ENCODE measurements around the gene PCBP3.

Gene PCBP3

DNA sequence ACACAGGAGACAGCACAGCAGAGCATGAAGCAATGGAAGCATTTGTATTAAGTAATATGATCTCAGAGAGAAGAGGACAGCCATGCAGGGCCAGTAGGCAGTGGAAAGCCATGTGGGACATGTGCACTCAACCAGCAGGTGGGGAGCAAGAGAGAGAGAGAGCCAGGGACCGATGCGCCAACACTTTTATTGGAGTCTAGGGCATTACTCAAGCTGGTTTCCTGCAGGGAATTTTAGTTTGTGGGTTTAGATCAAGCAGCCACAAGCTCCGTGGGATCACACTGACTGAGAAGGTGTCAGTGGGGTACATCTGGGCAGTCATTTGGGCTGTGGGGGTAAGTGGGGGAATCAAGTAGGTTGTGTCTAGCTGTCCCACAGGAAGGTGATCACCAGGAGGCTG, 137.1 kb downstream of the PCBP3 start:
- no peak overlapping the region for H3K4me3 ChIP-seq
- no peak overlapping the region for H3K27ac ChIP-seq
- DNase-seq (ENCODE audit: low spot score) = no peak
- TF ChIP-seq, protein P1, sequence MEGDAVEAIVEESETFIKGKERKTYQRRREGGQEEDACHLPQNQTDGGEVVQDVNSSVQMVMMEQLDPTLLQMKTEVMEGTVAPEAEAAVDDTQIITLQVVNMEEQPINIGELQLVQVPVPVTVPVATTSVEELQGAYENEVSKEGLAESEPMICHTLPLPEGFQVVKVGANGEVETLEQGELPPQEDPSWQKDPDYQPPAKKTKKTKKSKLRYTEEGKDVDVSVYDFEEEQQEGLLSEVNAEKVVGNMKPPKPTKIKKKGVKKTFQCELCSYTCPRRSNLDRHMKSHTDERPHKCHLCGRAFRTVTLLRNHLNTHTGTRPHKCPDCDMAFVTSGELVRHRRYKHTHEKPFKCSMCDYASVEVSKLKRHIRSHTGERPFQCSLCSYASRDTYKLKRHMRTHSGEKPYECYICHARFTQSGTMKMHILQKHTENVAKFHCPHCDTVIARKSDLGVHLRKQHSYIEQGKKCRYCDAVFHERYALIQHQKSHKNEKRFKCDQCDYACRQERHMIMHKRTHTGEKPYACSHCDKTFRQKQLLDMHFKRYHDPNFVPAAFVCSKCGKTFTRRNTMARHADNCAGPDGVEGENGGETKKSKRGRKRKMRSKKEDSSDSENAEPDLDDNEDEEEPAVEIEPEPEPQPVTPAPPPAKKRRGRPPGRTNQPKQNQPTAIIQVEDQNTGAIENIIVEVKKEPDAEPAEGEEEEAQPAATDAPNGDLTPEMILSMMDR (IDR thresholded peaks at IDR 0.05) = no peak

DNA sequence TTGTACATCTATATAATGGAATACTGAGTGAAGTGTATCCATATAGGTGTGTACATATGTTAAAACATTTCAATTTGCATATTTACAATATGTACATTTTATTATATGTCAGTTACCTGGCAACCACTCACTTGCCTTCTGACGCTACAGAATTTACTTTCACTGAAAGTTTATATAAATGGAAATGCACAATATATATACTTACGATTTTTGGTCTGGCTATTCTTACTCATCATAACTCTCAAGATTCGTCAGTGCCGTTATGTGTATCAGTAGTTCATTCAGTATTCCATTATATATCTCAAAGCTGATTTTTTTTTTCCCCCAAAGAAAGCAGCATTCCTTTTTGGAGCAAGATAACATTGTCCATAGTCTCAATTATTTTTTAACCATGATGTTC, 138.2 kb downstream of the PCBP3 start:
- TF ChIP-seq, protein P1 (IDR thresholded peaks at IDR 0.05) = no peak
- no peak overlapping the region for H3K4me3 ChIP-seq
- DNase-seq (ENCODE audit: low spot score) = no peak
- H3K27ac ChIP-seq = no peak overlapping the region

- Histone ChIP-seq H3K27ac (no peak overlapping the region), H3K4me3 (no peak overlapping the region)
- no peak for DNase-seq (ENCODE audit: low spot score)
- TF ChIP-seq, protein P1 (IDR thresholded peaks at IDR 0.05) = no peak
Observed at GRCh38 chr21:45786660-45787059, 143.1 kb downstream of the PCBP3 start.

GRCh38 chr21:45787371-45787770, 143.8 kb downstream of the PCBP3 start:
- H3K4me3 ChIP-seq = no peak overlapping the region
- no peak for DNase-seq (ENCODE audit: low spot score)
- no peak overlapping the region for H3K27ac ChIP-seq
- TF ChIP-seq, protein P1 (IDR thresholded peaks at IDR 0.05) = no peak

- no peak overlapping the region for H3K27ac ChIP-seq
- no peak overlapping the region for H3K4me3 ChIP-seq
- DNase-seq (ENCODE audit: low spot score) = no peak
- TF ChIP-seq, protein P1 (IDR thresholded peaks at IDR 0.05) = no peak
Observed at GRCh38 chr21:45788198-45788597, 144.7 kb downstream of the PCBP3 start.

- no peak overlapping the region for H3K4me3 ChIP-seq
- DNase-seq (ENCODE audit: low spot score) = no peak
- H3K27ac ChIP-seq = no peak overlapping the region
- TF ChIP-seq, protein P1 (IDR thresholded peaks at IDR 0.05) = no peak
Observed at GRCh38 chr21:45788637-45789506, 145.3 kb downstream of the PCBP3 start.

DNA sequence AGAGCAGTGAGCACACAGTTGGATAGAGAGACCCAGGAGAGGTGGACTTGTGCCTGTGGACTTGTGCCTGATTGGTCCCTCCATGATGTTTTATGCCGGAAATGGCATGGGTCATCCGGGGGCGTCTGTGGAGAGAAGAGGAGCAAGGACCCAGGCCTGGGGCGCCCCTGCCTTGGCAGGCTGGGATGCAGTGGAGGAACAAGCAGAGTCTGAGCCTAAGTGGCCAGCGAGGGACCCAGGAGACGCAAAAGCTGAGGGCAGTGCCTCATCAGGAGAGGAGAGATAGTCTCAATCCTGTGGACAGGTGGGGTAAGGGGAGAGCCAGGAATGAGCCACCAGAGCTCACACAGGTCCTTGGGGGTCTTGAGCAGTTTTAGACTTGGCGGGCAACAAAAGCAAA, 146.9 kb downstream of the PCBP3 start:
- TF ChIP-seq, protein P1 (IDR thresholded peaks at IDR 0.05) = no peak
- H3K4me3 ChIP-seq = no peak overlapping the region
- no peak for DNase-seq (ENCODE audit: low spot score)
- H3K27ac ChIP-seq = no peak overlapping the region
